NCI-H187 (cell line): ENCODE results near the gene AFAP1.

Experiments used
- DNase-seq, 2 experiments: peaks; one replicate each; lab custom pipeline; 2025; lab: John Stamatoyannopoulos, UW

Gene AFAP1

GRCh38 chr4:7737752-7738457 lies 201.8 kb downstream of the AFAP1 start:
- no peak for DNase-seq

DNA sequence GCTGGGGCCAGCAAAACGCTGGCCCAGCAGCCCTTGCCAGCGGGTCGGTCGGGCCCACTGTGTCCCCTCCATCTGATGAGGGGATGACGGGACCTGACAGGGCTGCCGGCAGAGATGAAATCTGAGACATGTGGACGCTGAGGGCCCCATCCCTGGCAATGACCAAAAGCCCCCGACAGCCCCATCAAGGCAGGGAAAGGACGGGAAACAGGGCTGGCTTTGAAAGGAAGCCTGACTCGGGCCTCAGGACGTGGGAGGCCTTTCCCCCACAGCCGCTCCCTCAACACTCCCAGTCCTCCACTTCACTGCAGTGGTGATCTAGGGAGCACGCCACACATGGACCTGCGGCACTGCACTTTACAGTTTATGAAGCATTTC lies 202.4 kb downstream of the AFAP1 start:
- no peak for DNase-seq

GRCh38 chr4:7736436-7737267 lies 203.0 kb downstream of the AFAP1 start:
- no peak for DNase-seq

GRCh38 chr4:7735961-7736360 lies 203.7 kb downstream of the AFAP1 start:
- DNase-seq: no peak

DNA sequence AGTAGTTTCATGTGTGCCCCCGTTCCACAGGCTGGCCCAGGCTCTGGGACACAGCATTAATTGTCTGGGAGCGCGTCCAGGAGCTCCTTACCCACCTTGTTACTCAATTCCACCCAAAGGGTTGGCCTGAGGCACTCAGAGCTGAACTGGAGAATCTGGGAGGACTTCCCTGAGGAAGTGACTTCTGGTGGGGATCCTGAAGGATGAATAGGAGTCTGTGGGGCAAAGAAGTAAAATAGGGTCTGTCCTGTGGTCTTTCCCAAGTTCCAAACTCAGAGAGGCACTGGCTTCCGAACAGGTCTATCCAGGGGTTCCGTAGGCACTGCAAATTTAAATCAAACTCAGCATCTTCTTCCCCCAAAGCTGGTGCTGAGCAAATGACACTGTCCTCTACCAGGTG lies 204.3 kb downstream of the AFAP1 start:
- DNase-seq: no peak

GRCh38 chr4:7734651-7735260 lies 204.9 kb downstream of the AFAP1 start:
- DNase-seq: no peak

GRCh38 chr4:7733801-7734650 lies 205.6 kb downstream of the AFAP1 start:
- DNase-seq: no peak

DNA sequence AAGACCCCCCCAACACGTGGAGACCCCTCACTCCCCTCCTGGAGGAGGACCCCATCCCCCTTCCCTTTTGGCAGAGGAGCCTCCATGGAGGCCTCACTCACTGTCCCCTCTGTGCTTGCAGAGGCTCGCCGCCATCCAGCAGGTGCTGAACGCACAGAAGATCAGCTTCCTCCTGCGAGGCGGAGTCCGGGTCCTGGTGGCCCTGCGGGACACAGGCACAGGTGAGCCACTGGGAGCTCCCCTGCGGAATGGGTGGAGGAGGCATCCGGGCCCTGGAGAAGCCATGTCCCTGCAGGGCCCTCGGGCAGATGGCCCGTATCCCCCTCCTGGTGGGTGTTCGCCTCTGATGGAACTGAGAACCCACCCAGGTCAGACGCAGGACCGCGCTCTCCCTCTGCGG lies 206.5 kb downstream of the AFAP1 start:
- no peak for DNase-seq

DNA sequence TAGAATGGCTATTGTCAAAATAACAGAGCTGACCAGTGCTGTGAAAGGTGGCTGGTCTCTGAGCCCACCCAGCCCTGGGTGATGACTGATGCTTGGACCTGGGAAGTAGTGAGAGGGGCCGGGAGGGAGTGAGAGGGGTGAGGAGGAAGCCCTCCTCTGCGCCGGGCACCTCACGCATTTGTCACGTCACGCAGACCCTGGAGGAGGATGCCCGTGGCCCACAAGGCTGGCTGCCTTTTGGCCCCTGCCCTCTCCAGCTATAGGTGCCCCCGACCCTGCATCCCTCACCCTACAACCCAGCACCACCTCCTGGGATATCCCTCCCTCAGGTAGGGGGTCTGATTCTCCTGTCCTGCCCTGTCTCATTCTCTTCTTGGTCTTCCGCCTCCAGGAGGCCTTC lies 207.4 kb downstream of the AFAP1 start:
- DNase-seq: no peak

DNA sequence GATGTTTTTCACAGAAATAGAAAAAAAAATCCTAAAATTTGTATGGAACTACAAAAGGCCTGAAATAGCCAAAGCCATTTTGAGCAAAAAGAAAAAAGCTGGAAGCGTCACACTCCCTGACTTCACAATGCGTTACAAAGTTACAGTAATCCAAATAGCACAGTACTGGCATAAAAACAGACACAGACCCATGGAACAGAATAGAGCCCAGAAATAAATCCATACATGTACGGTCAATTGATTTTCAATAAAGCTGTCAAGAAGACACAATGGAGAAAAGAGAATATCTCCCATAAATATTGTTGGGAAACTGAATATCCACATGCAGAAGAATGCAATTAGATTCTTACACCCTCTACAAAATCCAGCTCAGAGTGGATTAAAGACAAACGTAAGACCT lies 208.2 kb downstream of the AFAP1 start:
- no peak for DNase-seq

DNA sequence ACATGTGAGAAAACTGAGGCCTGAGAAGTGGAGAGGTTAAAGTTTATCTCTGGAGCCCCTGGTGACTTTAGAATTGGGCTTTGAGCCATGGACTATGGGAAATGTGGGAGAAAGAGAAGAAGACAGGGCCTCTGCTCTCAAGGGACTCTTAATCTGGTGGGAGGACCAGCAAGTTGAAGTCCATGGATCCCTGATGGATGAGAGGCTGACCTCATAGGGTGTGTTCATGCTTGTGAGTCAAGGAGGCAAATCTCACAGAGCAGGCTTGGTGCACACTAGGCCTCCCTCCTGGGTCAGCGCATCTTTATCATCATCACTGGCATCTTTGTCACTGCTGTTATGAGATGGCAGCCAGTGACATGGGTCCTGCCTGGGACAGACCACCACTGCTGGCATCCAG lies 211.9 kb downstream of the AFAP1 start:
- no peak for DNase-seq

DNA sequence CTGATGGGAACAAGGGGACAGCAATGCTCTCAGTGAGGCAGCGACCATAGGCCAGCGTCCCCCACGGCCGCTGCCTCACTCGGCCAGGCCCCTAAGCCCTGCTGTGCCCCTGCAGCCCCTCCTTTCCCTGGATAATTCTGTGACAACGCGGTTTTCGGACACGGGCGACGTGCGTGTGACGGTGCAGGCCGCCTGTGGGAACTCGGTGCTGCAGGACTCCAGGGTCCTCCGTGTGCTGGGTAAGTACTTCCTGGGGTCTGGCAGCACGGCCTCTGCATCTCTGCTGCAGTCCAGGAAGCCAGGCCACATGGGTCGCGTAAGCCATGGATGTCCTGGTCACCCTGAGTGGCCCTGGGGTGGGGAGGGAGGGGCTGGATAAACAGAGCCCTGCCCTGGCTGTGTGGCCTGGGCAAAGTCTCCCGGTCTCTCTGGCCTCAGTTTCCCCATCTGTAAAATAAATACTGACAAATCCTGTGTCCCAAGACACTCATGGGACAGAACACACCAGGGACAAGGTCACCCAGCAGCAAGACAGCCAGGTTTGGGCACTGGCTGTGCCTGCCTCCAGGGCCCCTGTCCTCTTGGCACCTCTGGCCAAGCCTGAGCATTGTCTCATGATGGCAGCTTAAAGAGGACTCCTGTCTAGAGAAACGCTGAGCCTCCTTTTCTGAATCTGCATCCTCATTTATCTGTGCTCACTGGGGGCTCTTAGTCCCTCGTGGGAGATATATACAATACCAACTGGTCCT lies 212.8 kb downstream of the AFAP1 start:
- no peak for DNase-seq

GRCh38 chr4:7725951-7726350 lies 213.7 kb downstream of the AFAP1 start:
- no peak for DNase-seq

DNA sequence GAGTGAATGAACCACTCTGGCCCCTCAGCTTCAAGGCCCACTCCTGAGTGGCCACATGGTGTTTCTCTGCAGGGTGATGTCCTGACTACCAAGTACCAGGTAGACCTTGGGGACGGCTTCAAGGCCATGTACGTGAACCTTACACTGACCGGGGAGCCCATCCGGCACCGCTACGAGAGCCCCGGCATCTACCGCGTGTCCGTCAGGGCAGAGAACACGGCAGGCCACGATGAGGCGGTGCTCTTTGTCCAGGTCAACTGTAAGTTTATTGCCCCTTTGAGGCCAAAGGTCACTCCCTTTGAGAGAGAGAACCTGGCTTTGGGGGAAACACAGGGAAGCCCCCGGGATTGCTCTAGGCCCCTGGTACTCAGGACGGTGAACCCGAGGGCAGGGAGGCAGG lies 216.0 kb downstream of the AFAP1 start:
- DNase-seq: no peak

- no peak for DNase-seq
These were observed 216.8 kb downstream of the AFAP1 start for GRCh38 chr4:7722766-7723387.

- no peak for DNase-seq
These were observed 217.6 kb downstream of the AFAP1 start for GRCh38 chr4:7721984-7722551.

DNA sequence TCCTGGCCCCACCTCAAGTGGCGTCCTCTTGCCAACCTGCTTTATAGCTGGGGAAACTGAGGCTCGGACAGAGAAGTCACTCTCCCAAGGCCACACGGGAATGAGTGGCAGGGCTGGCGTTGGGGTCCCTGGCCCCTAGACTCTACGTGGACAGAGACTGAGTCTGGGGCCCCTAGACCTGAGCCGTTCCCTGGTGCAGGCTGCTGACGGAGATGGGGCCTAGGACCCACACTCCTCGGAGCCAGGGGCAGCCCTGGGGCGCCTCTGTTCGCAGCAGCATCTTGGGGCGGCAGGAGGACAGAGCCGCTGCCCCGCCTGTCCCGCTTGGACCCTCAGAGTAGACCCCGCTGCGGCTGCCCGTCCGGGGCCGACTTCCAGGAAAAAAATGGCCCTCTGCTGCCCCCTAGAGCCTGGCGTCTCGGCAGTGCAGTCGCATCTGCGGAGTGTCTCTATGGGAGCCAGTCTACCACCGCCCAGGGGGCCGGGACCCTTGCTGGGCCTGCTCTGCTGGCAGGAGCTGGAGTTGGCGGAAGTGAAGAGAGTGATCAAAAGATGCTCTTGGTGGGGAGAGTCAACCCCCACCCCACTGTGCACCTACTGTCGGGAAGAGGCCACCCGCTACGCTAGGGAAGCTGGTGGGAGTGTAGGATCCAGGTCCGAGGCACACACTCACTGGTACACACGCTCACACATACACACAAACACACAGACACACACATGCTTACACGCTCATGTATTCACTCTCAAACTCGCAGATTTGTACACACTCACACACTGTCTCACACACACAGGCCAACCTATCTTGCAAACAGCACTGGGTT lies 220.1 kb downstream of the AFAP1 start:
- DNase-seq: peak in 1 of 2 experiments; percentile 15

GRCh38 chr4:7717946-7718490 lies 221.6 kb downstream of the AFAP1 start:
- no peak for DNase-seq

GRCh38 chr4:7717161-7717560 lies 222.5 kb downstream of the AFAP1 start:
- no peak for DNase-seq
